K562 (cell line): ENCODE measurements around the gene TMEM139. TPM values are rescaled to one million over a fixed set of nuclear protein-coding genes. Genes with fewer than 3 reads are reported as not detected.

Source experiments
- ATAC-seq: fragments of 200-7000 bp; cut with Tn5 transposase; 3 replicates; pipeline ENCODE4 v1.9.1; 2020; ENCODE audit warnings: moderate library complexity
- BruUV-seq: library from RNA; stranded (reverse); fragments of 400-500 nt; replicated peaks from 2 replicates; lab custom pipeline; 2021; lab: Mats Ljungman, UMichigan
- CTCF ChIA-PET: fragments of 300-600 bp; formaldehyde crosslinking; extraction: SDS; loops from one replicate; lab custom pipeline; 2021; ENCODE audit warnings: low intra/inter-chr PET ratio; lab: Yijun Ruan, JAX
- POLR2A ChIA-PET: fragments of 300-600, 350-650 bp; sonication (Branson Sonifier 250); formaldehyde crosslinking; extraction: SDS; loops from one replicate; lab custom pipeline; 2021; ENCODE audit warnings: antibody characterized with exemption, inconsistent platforms; lab: Yijun Ruan, JAX
- DNase-seq, 4 experiments: peaks; one replicate each; pipeline versions ENCODE4 v3.0.0 to v3.0.0-alpha.2; 2011 to 2018; ENCODE audit warnings: low spot score in 3 of 4, mixed read lengths in 3 of 4; ENCODE audit errors: extremely low read depth in 1 of 4
- FAIRE-seq: peaks from 2 replicates; lab custom pipeline; 2011; peaks lifted over from hg19 to GRCh38; lab: Jason Lieb, UNC
- H2AFZ ChIP-seq: 2 replicates; pipeline ENCODE4 v1.6.0; 2011; ENCODE audit warnings: low read depth, low read length, control low read depth, inconsistent platforms
- H3K27ac ChIP-seq: fragments of 200-600 bp; 3 replicates; pipeline ENCODE4 v1.8.0; 2011; ENCODE audit warnings: low read depth, mild to moderate bottlenecking, control low read depth, inconsistent platforms, low read length, moderate library complexity, mixed read lengths; ENCODE audit errors: extremely low read depth
- H3K27me3 ChIP-seq, 2 experiments: fragments of 300-600 bp in 1 of 2; 2 replicates in 1 of 2; 3 replicates in 1 of 2; pipeline versions ENCODE4 v1.6.0 to v1.8.0; 2011; ENCODE audit warnings: inconsistent platforms in 2 of 2, low read length in 2 of 2, mild to moderate bottlenecking in 1 of 2, mixed read lengths in 1 of 2, moderate library complexity in 1 of 2; ENCODE audit not compliant: control insufficient read depth in 2 of 2, insufficient read depth in 2 of 2
- H3K36me3 ChIP-seq: fragments of 300-600 bp; 3 replicates; pipeline ENCODE4 v1.8.0; 2011; ENCODE audit warnings: mild to moderate bottlenecking, low read length, inconsistent platforms; ENCODE audit not compliant: control insufficient read depth, insufficient read depth
- H3K4me1 ChIP-seq, 2 experiments: fragments of 200-600 bp in 1 of 2; replicated peaks in 1 of 2; 2 replicates in 1 of 2; 3 replicates in 1 of 2; pipeline versions ENCODE4 v1.5.1 to v1.8.0; 2011; ENCODE audit warnings: inconsistent platforms in 2 of 2, low read length in 2 of 2, mild to moderate bottlenecking in 1 of 2, mixed read lengths in 1 of 2, moderate library complexity in 1 of 2; ENCODE audit not compliant: control insufficient read depth in 2 of 2, insufficient read depth in 2 of 2
- H3K4me2 ChIP-seq: 2 replicates; pipeline ENCODE4 v1.6.1; 2011; ENCODE audit warnings: low read length, control low read depth, inconsistent platforms, mixed read lengths; ENCODE audit not compliant: insufficient read depth
- H3K4me3 ChIP-seq: fragments of 200-600 bp; sonication (generic), shearing (Covaris generic); 2 replicates; pipeline ENCODE4 v1.5.1; 2016; ENCODE audit warnings: control low read depth, inconsistent platforms
- H3K79me2 ChIP-seq: fragments of 200-600 bp; 3 replicates; pipeline ENCODE4 v1.8.0; 2011; ENCODE audit warnings: low read length, inconsistent platforms; ENCODE audit not compliant: control insufficient read depth, insufficient read depth
- H3K9ac ChIP-seq, 2 experiments: 2 replicates each; pipeline versions ENCODE4 v1.6.0 to v1.6.1; 2011; ENCODE audit warnings: low read depth in 2 of 2, low read length in 2 of 2, control low read depth in 1 of 2, inconsistent platforms in 1 of 2, mild to moderate bottlenecking in 1 of 2, mixed read lengths in 1 of 2; ENCODE audit not compliant: insufficient read depth in 1 of 2
- H3K9me1 ChIP-seq: one replicate; pipeline ENCODE4 v1.6.0; 2011; ENCODE audit warnings: inconsistent platforms, mild to moderate bottlenecking, low read length, moderate library complexity; ENCODE audit not compliant: control insufficient read depth, insufficient read depth
- H3K9me3 ChIP-seq: replicated peaks from 2 replicates; pipeline ENCODE4 v1.5.1; 2011; ENCODE audit warnings: low read depth, low read length, inconsistent platforms; ENCODE audit not compliant: control insufficient read depth, insufficient read depth
- H4K20me1 ChIP-seq: replicated peaks from 2 replicates; pipeline ENCODE4 v1.6.1; 2011; ENCODE audit warnings: low read length, inconsistent platforms, mixed read lengths; ENCODE audit not compliant: control insufficient read depth, insufficient read depth
- HOXB6 ChIP-seq: fragments of 250-450 bp; sonication (Bioruptor Pico); IDR thresholded peaks from 2 replicates; pipeline ENCODE4 v1.5.1; 2022; ENCODE audit warnings: mild to moderate bottlenecking, borderline replicate concordance
- MTA1 ChIP-seq: fragments of 450-650 bp; IDR thresholded peaks from 2 replicates; pipeline ENCODE4 v1.6.1; 2017; ENCODE audit warnings: borderline replicate concordance
- PHF8 ChIP-seq: fragments of 200-600 bp; sonication (generic); IDR thresholded peaks from 2 replicates; pipeline ENCODE4 v1.6.1; 2012; ENCODE audit warnings: mixed run types, mild to moderate bottlenecking, inconsistent platforms, low read length, moderate library complexity, borderline replicate concordance
- TRIM28 ChIP-seq: fragments of 450-650 bp; IDR thresholded peaks from 2 replicates; pipeline ENCODE4 v1.6.1; 2017
- WGBS: fragments of 100-300 bp; shearing (Covaris generic); methylation state at CpG from one replicate; pipeline ENCODE4 v1.1.6; 2016; ENCODE audit warnings: low coverage, mixed read lengths; ENCODE audit not compliant: insufficient coverage; ENCODE audit errors: missing lambda C conversion rate; 5-methylcytosine and 5-hydroxymethylcytosine counted together
- in situ Hi-C: fragments of 300-500 bp; cut with MboI; formaldehyde crosslinking; loops from 4 replicates; pipeline ENCODE4 v1.15.0; 2018; ENCODE audit warnings: inconsistent platforms, mixed read lengths
- intact Hi-C: fragments of 100-400 bp; cut with micrococcal nuclease; formaldehyde crosslinking; loops from 2 replicates; pipeline ENCODE4 v1.14.2; 2022
- polyA plus RNA-seq, 8 experiments: library from polyadenylated mRNA; depleted of rRNA in 4 of 8; stranded (reverse) in 5 of 8; unstranded in 3 of 8; fragments of >200 nt; fragmentation: Nextera tagmentation in 2 of 8; fragmentation: Illumina TruSeq in 1 of 8; extraction: Ambion mirVana in 2 of 8; extraction: Trizol in 1 of 8; gene quantifications; 2 replicates each; pipeline versions ENCODE4 v1.2.1 to v1.2.3, GENCODE V29; 2011 to 2014; ENCODE audit warnings: inconsistent platforms in 1 of 8, missing spikeins in 1 of 8
- total RNA-seq, 7 experiments: library from RNA; depleted of rRNA in 6 of 7; stranded (reverse); fragments of >200 nt in 6 of 7; fragmentation: Illumina TruSeq in 2 of 7; extraction: Trizol in 2 of 7; gene quantifications; 2 replicates each; pipeline versions ENCODE4 v1.2.1 to v1.2.3, GENCODE V29; 2011 to 2021; ENCODE audit warnings: low replicate concordance in 1 of 7
- TF ChIP-seq, protein P1 (sequence below): IDR thresholded peaks from 2 replicates; pipeline ENCODE4 v1.6.1; 2016; ENCODE audit warnings: missing genetic modification characterization, missing compliant biosample characterization

Gene TMEM139
- total and polyA plus RNA-seq, 9 of the 15 experiments (the other 6 are each of a cell fraction or from before 2014, with no cell fraction given) = 0.27 to 1.8 (median 0.79) TPM

GRCh38 chr7:143247372-143247771 is 37.4 kb upstream of the TMEM139 start:
- Histone ChIP-seq H3K4me2 (no peak overlapping the region), H3K27ac (no peak overlapping the region)
- no peak for DNase-seq
- in situ Hi-C loops = loop anchor here (10.0 kb wide), 1 partner anchor 57 kb away; no protein-coding TSS in a partner anchor
- TF ChIP-seq PHF8 (0 out of 2 replicates have a peak, but pooled peaks have one; percentile 2), HOXB6 (CRISPR knock-in tag) (no peak), TRIM28 (no peak), MTA1 (no peak)
- TF ChIP-seq, protein P1, sequence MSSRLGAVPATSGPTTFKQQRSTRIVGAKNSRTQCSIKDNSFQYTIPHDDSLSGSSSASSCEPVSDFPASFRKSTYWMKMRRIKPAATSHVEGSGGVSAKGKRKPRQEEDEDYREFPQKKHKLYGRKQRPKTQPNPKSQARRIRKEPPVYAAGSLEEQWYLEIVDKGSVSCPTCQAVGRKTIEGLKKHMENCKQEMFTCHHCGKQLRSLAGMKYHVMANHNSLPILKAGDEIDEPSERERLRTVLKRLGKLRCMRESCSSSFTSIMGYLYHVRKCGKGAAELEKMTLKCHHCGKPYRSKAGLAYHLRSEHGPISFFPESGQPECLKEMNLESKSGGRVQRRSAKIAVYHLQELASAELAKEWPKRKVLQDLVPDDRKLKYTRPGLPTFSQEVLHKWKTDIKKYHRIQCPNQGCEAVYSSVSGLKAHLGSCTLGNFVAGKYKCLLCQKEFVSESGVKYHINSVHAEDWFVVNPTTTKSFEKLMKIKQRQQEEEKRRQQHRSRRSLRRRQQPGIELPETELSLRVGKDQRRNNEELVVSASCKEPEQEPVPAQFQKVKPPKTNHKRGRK (tag) = peak; percentile 85
- TF ChIP-seq, all 486 proteins: peak for 2
- Histone ChIP-seq H3K9me3 (peaks cover 10% of the 10 kb centered on the region; the same call in 1 of the 2 replicates), H3K36me3 (no peaks in the 10 kb centered on the region), H3K79me2 (no peaks in the 10 kb centered on the region), H3K9me1 (no peaks in the 10 kb centered on the region), H3K9ac (no peak overlapping the region), H2AFZ (no peak overlapping the region), H4K20me1 (no peaks in the 10 kb centered on the region), H3K4me1 (no peaks in the 10 kb centered on the region; a peak in 1 of 5 replicates), H3K27me3 (no peaks in the 10 kb centered on the region; a peak in 1 of 5 replicates), H3K4me3 (no peak overlapping the region)
- intact Hi-C loops = no loop called here
- ChIA-PET CTCF (no interaction called here), POLR2A (interaction anchor here (0.6 kb wide), 1 partner anchor 13 kb away, joined by 3 read pairs; no protein-coding TSS in a partner anchor)
- FAIRE-seq (no peak), ATAC-seq (no peak)
- BruUV-seq = no TSS peak
- 0% methylated on average over 1 of the region's 1 CpG for WGBS
